Activated T-helper 17 cell treated with anti-CD3 and anti-CD28 coated beads, Interleukin-2, amount 50 U/mL, for 72 hours (primary cell): ENCODE results near the gene MPO. TPM values are rescaled to one million over a fixed set of nuclear protein-coding genes. Genes with fewer than 3 reads are reported as not detected.

Experiments
- ATAC-seq: fragments of 150-1000 bp; cut with Tn5 transposase; replicated peaks from 2 replicates; pipeline ENCODE4 v1.10.0; 2021; ENCODE audit warnings: mild to moderate bottlenecking, moderate library complexity
- H3K27ac Mint-ChIP-seq: one replicate; pipeline ENCODE4 v1.8.0; 2022; ENCODE audit warnings: mixed read lengths
- H3K27me3 Mint-ChIP-seq: one replicate; pipeline ENCODE4 v1.8.0; 2022; ENCODE audit warnings: mixed read lengths
- H3K36me3 Mint-ChIP-seq: one replicate; pipeline ENCODE4 v1.8.0; 2022; ENCODE audit warnings: low read depth, mild to moderate bottlenecking, mixed read lengths
- H3K4me1 Mint-ChIP-seq: one replicate; pipeline ENCODE4 v1.8.0; 2022; ENCODE audit warnings: mixed read lengths
- H3K4me3 Mint-ChIP-seq: one replicate; pipeline ENCODE4 v1.8.0; 2022; ENCODE audit warnings: mild to moderate bottlenecking, mixed read lengths
- H3K9me3 Mint-ChIP-seq: one replicate; pipeline ENCODE4 v1.8.0; 2022; ENCODE audit warnings: mixed read lengths
- total RNA-seq, 2 donors: library from RNA; stranded (reverse); gene quantifications; one replicate each; pipeline ENCODE4 v1.2.3, GENCODE V29; 2022

MPO gene
- total RNA-seq, 2 donors from 2014 or later = 1.2 to 2.0 TPM

DNA sequence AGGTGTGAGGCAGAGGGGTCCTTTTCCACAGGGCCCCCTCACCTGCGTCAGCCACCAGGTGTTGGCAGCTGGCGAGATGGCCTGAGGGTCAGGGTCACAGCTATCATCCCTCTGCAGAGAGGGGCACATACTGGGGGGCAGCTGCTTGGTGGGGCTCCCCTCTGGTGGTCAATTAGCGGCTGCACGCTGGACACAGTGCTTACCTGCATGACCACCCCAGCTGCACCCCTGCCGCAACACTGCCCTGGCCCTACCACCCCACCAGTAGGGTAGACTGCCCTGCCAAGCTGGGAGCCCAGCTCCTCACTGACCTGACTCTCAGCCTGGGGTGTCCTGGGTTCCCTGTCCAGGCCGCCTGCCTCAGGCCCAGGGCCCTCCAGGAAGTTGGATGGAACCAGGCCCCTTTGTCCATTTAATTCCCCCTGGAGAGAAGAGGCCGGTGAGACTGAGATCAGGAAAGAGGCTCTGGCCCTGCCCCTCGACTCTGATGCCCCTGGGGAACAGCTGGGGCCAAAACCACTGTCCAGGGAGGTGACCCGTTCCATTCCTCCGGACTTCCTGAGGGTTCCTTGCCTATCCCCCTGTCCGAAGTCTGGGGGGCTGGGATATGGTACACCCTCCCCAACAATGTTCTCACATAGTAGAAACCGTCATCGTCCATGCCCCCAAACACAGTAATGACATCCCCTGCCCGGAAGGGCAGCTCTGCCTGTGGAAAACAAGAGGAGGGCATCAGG is 24.2 kb upstream of the MPO start:
- ATAC-seq = no peak
- Mint-ChIP-seq H3K4me3 (no peak overlapping the region), H3K9me3 (no peaks in the 10 kb centered on the region), H3K4me1 (no peaks in the 10 kb centered on the region), H3K27ac (no peak overlapping the region), H3K36me3 (peaks cover 19% of the 10 kb centered on the region), H3K27me3 (no peaks in the 10 kb centered on the region)

GRCh38 chr17:58303971-58304749 is 23.4 kb upstream of the MPO start:
- peak; percentile 86 for ATAC-seq
- no peaks in the 10 kb centered on the region for H3K4me1 Mint-ChIP-seq
- no peaks in the 10 kb centered on the region for H3K27me3 Mint-ChIP-seq
- H3K36me3 Mint-ChIP-seq = peaks cover 13% of the 10 kb centered on the region
- no peaks in the 10 kb centered on the region for H3K9me3 Mint-ChIP-seq
- no peak overlapping the region for H3K4me3 Mint-ChIP-seq
- no peak overlapping the region for H3K27ac Mint-ChIP-seq

DNA sequence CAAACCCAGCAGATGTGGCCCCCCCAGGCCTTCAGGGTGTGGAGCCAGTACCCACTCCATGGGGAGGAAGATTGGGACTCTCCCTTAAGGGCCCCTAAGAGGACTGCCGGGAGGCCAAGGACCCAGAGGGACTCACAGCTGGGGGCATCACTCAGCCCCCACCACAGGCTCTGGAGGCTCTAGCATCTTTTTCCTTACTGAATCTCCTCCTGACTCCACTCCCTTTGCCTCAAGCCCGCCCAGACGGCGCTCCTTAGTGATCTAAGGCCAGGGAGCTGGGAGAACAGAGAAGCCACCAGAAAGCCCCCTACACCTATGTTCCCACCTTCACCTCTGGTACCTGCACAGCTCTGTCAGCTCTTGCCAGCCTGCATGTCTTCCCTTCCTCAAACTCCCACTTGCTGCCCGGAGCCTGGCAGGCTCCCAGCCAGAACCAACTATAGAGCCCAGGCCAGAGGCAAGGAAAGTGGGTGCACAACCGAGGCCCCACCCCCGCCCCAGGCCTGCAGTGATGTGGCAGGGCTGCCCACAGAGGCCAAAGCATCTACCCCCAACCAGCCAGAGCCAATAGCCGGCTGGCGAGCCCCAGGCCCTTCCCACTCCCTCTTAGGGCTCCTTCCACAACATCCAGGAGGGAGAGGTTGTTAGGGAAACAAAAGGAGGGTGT is 22.3 kb upstream of the MPO start:
- H3K27ac Mint-ChIP-seq = no peak overlapping the region
- no peaks in the 10 kb centered on the region for H3K27me3 Mint-ChIP-seq
- no peaks in the 10 kb centered on the region for H3K9me3 Mint-ChIP-seq
- ATAC-seq = no peak
- H3K4me3 Mint-ChIP-seq = no peak overlapping the region
- H3K4me1 Mint-ChIP-seq = no peaks in the 10 kb centered on the region
- peaks cover 10% of the 10 kb centered on the region for H3K36me3 Mint-ChIP-seq

DNA sequence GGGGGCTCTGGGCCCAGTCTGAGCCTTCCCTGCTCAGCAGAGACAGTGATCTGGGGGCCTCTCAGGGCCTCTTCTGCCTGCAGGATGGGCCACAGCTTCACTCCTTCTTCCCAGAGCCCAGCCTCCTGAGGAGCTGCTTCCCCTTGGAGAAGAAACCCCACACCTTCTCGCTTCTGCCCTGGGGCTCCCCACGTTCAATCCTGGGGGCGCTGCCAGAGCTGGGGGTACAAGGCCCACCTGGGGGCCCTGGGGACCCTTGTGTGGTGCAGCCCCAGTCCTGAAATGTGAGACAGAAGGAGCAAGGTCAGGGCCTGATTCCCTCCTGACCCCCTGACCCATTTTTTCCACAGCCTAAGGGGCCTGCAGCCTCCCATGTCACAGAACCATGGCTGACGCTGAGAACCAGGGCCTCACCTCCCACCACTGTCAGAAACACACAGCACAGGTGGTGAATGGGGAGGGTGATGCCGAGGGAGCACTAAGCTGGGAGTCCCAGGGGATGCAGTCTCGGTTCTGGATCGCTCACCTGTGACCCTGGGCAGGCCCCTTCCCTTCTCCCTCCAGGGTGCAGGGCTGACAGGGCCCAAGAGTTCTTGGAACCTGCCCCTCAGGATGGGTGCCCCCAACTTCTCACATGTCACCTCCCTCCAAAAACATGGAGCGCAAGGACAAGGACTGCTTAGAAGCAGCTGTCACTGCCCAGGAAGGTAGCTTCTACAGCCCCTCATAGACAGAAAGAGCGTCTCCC is 21.6 kb upstream of the MPO start:
- H3K27me3 Mint-ChIP-seq = no peaks in the 10 kb centered on the region
- H3K4me3 Mint-ChIP-seq = no peak overlapping the region
- no peaks in the 10 kb centered on the region for H3K9me3 Mint-ChIP-seq
- no peak overlapping the region for H3K27ac Mint-ChIP-seq
- peaks cover 8% of the 10 kb centered on the region for H3K36me3 Mint-ChIP-seq
- H3K4me1 Mint-ChIP-seq = no peaks in the 10 kb centered on the region
- no peak for ATAC-seq

DNA sequence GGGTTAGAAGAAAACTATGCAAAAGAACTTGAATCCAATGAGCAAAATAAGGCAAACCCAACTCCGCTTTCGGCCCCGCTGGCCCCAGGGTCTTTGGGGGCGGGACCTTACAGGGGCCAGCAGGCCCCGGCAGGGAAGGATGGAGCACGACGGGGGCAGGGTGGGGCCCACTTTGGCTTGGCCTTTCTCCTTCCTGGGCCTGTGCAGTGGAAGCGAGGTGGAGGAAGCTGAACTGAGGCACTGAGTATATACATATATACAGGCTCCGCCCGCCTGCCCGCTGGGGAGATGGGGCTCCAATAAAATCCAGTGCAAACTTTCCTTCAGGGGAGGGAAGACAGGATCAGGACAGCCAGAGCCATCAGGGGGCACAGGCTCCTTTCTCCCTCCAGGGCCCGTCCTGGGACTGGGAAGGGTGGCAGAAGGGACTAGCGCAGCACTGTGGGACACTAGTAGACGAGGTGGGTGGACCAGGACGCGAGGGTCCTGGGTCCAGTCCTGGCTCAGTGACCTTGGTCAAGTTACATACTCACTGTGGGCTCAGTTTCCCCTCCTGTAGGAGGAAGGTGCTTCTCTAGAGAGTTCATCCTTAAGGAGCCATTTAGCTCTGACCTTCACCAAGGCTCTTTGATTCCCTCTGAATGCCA is 20.9 kb upstream of the MPO start:
- no peaks in the 10 kb centered on the region for H3K4me1 Mint-ChIP-seq
- no peak for ATAC-seq
- no peak overlapping the region for H3K4me3 Mint-ChIP-seq
- no peaks in the 10 kb centered on the region for H3K9me3 Mint-ChIP-seq
- H3K36me3 Mint-ChIP-seq = peaks cover under 1% of the 10 kb centered on the region
- no peaks in the 10 kb centered on the region for H3K27me3 Mint-ChIP-seq
- H3K27ac Mint-ChIP-seq = no peak overlapping the region

DNA sequence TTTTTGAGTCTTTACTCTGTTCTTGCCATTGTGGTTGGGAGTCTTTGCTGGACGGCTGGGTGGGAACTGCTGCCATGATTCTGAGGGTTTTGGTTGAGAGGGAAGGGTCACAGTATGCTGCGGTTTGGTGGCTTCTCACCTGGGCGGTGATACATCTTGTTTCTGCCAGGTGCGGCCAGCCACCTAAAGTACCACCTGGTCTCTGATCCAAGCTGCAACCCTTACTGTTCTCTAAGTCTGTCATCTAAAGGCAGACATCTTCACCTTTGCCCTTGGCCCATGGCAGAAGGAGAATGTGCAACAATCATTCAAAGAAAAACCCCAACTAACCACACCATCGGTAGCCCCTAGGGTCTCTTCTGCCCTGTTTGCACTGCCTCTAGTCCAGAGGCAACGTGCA is 19.6 kb upstream of the MPO start:
- Mint-ChIP-seq H3K27me3 (no peaks in the 10 kb centered on the region), H3K27ac (peak overlapping the region; percentile 3), H3K9me3 (no peaks in the 10 kb centered on the region), H3K36me3 (no peaks in the 10 kb centered on the region), H3K4me1 (no peaks in the 10 kb centered on the region), H3K4me3 (no peak overlapping the region)
- ATAC-seq = no peak

GRCh38 chr17:58294034-58294433 is 13.3 kb upstream of the MPO start:
- Mint-ChIP-seq H3K4me1 (no peaks in the 10 kb centered on the region), H3K27ac (no peak overlapping the region), H3K27me3 (peaks cover 10% of the 10 kb centered on the region), H3K36me3 (no peaks in the 10 kb centered on the region), H3K9me3 (no peaks in the 10 kb centered on the region), H3K4me3 (no peak overlapping the region)
- no peak for ATAC-seq

DNA sequence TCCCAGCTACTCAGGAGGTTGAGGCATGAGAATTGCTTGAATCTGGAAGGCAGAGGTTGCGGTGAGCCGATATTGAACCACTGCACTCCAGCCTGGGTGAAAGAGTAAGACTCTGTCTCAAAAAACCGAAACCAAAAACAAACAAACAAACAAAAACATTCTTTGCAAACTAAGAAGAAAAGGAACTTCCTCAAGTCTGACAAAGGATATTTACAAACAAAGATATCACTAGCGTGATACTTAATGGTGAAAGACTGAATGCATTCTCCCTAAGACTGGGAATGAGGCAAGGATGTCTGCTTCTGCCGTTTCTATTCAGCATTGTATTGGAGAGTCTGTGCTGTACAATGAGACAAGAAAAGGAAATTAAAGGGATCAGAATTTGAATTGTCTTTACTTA is 10.5 kb upstream of the MPO start:
- no peak overlapping the region for H3K27ac Mint-ChIP-seq
- no peak overlapping the region for H3K4me3 Mint-ChIP-seq
- no peaks in the 10 kb centered on the region for H3K4me1 Mint-ChIP-seq
- no peaks in the 10 kb centered on the region for H3K9me3 Mint-ChIP-seq
- ATAC-seq = no peak
- H3K27me3 Mint-ChIP-seq = peaks cover 16% of the 10 kb centered on the region
- H3K36me3 Mint-ChIP-seq = no peaks in the 10 kb centered on the region

DNA sequence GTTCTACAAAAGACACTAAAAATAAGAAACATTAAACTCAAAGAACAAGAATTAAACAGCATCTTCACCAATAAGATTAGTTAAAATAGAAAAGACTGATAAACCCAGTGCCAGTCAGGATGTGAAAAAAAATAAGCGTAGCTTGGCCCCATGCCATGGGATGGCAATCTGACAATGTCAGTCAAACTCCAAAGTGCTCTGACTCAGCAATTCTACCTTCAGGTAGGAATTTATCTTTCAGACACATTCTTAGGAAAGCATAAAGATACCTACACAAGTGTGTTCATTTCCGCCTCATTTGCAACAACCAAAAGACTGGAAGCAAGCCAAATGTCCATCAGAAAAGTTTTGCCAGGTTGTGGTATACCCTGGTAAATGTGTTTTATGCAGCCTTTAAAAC is 9.1 kb upstream of the MPO start:
- Mint-ChIP-seq H3K4me1 (no peaks in the 10 kb centered on the region), H3K4me3 (no peak overlapping the region), H3K27me3 (peaks cover 16% of the 10 kb centered on the region), H3K36me3 (no peaks in the 10 kb centered on the region), H3K27ac (no peak overlapping the region), H3K9me3 (no peaks in the 10 kb centered on the region)
- ATAC-seq = no peak

DNA sequence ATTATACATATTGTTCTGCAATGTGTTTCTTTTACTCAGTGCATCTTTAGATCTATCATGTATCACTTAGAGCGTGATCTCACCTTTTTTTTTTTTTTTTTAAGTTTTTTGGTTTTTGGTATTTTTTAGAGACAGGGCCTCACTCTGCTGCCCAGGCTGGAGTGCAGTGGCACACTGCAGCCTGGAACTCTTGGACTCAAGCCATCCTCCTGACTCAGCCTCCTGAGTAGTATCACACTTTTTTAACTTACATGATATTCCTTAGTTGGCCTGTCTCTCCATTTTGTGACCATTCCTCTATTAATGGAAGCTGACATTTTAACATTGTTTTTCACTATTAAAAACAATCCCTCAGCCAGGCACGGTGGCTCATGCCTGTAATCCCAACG is 4.7 kb upstream of the MPO start:
- Mint-ChIP-seq H3K27ac (peak overlapping the region; percentile 9), H3K4me1 (no peaks in the 10 kb centered on the region)

DNA sequence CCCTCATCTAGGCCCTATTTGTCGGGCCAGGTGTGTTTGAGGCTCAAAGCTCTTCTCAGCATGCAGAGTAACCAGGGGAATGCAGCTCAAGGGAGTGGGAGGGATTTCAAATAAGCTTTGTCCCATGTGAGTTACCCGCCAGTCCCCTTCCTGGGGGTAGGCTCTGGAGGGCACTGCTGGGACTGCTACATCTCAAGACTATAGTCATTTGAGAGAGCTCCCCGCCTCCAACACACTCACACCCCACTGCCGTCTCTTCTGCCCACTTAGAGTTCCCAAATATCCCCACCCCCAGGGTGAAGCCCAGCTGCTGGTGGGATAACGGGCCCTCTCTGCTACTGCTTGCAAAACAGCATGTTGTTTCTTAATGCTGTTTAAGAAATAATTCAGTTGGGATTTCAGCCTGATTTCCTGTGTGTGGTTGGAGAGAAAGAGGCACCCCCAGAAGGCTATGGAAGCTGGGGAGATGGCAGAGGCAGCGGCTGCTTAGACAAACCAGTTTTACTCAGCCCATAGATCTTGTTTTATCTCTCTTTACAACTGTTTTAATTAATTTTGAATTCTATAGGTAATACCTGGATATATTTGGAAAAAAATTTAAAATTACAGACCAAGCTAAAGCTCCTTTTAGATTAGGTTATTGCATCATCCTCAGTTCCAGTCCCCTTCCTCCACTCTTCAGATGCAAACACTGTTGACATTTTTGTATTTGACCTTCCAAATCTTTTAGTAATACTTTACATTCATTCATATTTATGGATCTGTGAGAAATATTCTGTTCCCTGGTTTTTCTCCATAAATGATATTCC is 4.1 kb upstream of the MPO start:
- Mint-ChIP-seq H3K36me3 (no peaks in the 10 kb centered on the region), H3K27ac (peak overlapping the region; percentile 9), H3K4me1 (no peaks in the 10 kb centered on the region), H3K27me3 (peaks cover 11% of the 10 kb centered on the region), H3K9me3 (no peaks in the 10 kb centered on the region), H3K4me3 (no peak overlapping the region)
- ATAC-seq = no peak

More for the DNA sequence above, 4.7 kb upstream of the MPO start:
- H3K36me3 Mint-ChIP-seq = no peaks in the 10 kb centered on the region
- H3K4me3 Mint-ChIP-seq = no peak overlapping the region
- peaks cover 13% of the 10 kb centered on the region for H3K27me3 Mint-ChIP-seq
- no peak for ATAC-seq
- no peaks in the 10 kb centered on the region for H3K9me3 Mint-ChIP-seq

DNA sequence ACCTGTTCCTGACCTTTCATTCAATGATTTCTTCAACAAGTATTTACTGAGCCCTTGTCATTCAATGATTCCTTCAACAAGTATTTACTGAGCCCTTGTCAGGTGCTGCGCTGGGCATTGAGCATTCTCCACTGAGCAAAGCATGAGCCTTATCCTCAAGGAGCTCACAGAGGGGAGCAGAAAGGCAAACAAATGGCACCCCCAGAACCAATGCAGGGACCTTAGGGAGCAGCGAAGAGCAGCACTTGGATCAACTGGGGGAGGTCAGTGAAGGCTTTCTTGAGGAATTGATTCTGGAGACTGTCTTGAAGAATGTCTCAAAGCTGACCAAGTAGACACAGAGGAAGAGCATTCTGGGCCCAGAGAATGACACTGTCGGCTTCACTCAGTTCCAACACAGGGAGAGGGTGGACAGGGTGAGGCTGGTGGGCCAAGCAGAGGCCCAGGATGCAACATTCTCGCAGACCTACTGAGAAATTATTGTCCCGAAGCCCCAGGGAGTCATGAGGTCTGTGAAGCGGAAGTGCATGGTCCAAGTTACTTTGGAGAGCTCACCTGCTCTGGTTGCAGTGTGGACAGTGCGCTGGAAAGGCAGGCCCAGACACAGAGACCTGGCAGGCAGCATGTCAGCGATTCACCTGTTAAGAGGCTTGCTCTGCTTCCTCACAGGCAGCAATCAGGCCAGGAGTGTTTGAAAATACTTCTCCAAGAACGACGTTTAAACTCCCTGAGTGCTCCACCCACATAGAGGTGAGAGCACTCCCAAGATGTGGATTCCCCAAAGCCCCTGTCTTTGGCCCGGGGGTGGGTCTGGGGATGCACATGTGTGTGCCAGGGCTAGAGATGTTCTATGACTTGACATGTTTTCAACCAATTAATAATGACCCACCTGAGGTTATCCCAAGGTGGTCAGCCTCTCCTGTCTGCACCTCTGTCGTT is 3.2 kb upstream of the MPO start:
- Mint-ChIP-seq H3K4me3 (no peak overlapping the region), H3K27me3 (peaks cover 14% of the 10 kb centered on the region), H3K4me1 (no peaks in the 10 kb centered on the region), H3K27ac (no peak overlapping the region), H3K36me3 (no peaks in the 10 kb centered on the region), H3K9me3 (no peaks in the 10 kb centered on the region)
- ATAC-seq = no peak

DNA sequence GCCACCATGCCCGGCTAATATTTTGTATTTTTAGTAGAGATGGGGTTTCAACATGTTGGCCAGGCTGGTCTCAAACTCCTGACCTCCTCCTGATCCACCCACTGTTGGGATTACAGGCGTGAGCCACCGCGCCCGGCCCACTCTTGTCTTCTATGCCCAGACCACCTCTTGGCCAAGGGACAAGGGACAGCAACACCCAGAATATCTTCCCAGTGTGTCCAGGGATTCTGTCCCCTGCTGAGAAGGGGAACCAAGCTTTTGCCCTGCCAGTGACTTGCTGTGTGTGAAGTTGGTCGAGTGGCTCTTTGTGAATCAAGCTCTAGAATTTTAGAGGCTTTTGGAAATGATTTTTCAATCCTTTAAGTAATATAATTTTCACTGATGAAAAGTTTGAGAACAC is 1.7 kb upstream of the MPO start:
- Mint-ChIP-seq H3K4me1 (no peaks in the 10 kb centered on the region), H3K27me3 (peaks cover 22% of the 10 kb centered on the region), H3K36me3 (no peaks in the 10 kb centered on the region), H3K27ac (no peak overlapping the region), H3K4me3 (no peak overlapping the region), H3K9me3 (no peaks in the 10 kb centered on the region)
- ATAC-seq = no peak
